Fibroblast of villous mesenchyme (primary cell): ENCODE measurements around the gene SSU72. TPM values are rescaled to one million over a fixed set of nuclear protein-coding genes. Genes with fewer than 3 reads are reported as not detected.
"Not testable (repeated sequence)": the region's sequence is repeated elsewhere in the genome, so short reads cannot be mapped to it uniquely, and the experiment has no call there.

Source experiments
- DNase-seq: peaks from one replicate; pipeline ENCODE4 v3.0.0-alpha.2; 2010; ENCODE audit warnings: low read depth
- H3K4me3 ChIP-seq: 2 replicates; pipeline ENCODE4 v1.5.1; 2011; ENCODE audit warnings: low read depth, mild to moderate bottlenecking, low read length
- CTCF ChIP-seq: IDR thresholded peaks from 2 replicates; pipeline ENCODE4 v1.5.1; 2012; ENCODE audit warnings: low read depth, mild to moderate bottlenecking, low read length; ENCODE audit not compliant: insufficient read depth
- total RNA-seq: library from RNA; depleted of rRNA; stranded (reverse); fragments of >200 nt; gene quantifications from 2 replicates; pipeline ENCODE4 v1.2.3, GENCODE V29; 2012

The SSU72 gene
- total RNA-seq, 1 donor: 58.7 TPM

DNA sequence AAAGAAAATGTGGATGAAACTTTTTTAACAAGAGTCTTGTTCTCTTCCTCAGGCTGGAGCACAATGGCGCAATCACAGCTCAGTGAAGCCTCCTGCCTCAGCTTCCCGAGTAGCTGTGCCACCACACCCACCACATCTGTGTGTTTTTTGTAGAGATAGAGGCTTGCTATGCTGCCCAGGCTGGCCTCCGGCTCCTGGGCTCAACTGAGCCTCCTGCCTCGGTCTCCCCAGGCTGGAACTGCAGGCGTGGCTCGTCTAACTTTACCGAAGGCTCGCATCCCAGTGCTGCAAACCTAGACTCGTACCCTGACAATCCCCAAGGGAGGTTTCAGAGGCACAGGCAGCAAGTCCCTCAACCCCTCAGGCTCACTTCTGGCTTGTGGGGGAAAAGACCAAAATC, 14.5 kb downstream of the SSU72 start:
- no peak for TF ChIP-seq CTCF
- DNase-seq: no peak
- no peak overlapping the region for H3K4me3 ChIP-seq

GRCh38 chr1:1559066-1559465, 15.6 kb downstream of the SSU72 start:
- no peak for TF ChIP-seq CTCF

DNA sequence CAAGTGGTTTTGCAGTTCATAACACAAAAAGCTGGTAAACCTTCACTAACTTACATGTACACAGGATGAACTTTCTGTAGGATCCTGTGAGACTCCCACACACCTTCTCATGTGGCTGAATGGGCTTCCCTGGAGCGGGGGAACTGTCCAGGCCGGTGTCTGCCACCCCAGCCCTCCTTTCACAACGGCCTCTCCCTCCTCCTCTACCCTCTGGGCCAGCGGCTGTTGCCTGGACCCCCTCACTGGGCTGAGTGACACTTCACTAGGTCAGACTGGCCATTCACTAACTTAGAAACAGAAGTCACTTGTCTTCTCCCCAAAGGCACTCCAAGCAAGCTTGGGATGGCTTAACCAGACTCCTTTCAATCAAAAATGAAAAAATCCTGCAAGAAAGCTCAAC, 16.1 kb downstream of the SSU72 start:
- no peak overlapping the region for H3K4me3 ChIP-seq
- TF ChIP-seq CTCF: no peak
- DNase-seq: no peak

More at GRCh38 chr1:1559066-1559465, 15.6 kb downstream of the SSU72 start:
- DNase-seq: no peak
- H3K4me3 ChIP-seq: no peak overlapping the region

DNA sequence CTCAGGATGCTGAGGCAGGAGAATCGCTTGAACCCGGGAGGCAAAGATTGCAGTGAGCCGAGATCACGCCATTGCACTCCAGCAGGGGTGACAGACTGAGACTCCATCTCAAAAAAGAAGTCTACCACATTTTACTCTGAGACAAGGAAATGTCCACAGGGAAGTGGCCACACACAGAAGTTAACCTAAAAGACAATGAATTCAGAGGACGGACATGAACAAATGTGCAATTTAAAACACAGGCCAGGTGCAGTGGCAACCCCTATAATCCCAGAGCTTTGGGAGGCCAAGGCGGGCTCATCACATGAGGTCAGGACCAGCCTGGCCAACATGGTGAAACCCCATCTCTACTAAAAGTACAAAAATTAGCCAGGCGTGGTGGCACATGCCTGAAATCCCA, 17.0 kb downstream of the SSU72 start:
- H3K4me3 ChIP-seq, DNase-seq: not testable (repeated sequence)

- not testable (repeated sequence) for DNase-seq, H3K4me3 ChIP-seq
Measured at GRCh38 chr1:1556961-1557360, 17.7 kb downstream of the SSU72 start.

DNA sequence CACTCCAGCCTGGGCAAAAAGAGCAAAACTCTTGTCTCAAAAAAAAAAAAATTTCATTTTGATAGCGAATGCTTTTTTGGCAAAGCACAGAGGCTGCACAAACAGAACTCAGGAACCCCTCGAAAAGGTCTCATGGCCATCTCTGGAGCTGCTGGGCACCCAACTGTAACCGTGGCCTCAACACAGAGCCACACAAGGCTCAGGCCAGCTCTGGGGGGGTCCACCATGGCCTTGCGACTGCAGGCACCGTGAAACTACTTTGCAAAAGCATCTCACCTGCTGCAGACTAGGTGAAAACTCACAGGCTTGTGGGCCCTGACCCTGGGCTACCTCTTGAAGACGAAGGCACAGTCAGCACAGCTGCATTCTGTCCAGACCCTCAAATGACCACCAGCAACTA, 18.2 kb downstream of the SSU72 start:
- no peak for DNase-seq
- TF ChIP-seq CTCF: no peak
- H3K4me3 ChIP-seq: no peak overlapping the region

- peak; percentile 74 for DNase-seq
- no peak for TF ChIP-seq CTCF
- no peak overlapping the region for H3K4me3 ChIP-seq
Measured at GRCh38 chr1:1554926-1555915, 19.4 kb downstream of the SSU72 start.

- DNase-seq: no peak
- H3K4me3 ChIP-seq: no peak overlapping the region
- TF ChIP-seq CTCF: no peak
Measured at GRCh38 chr1:1554550-1554925, 20.1 kb downstream of the SSU72 start.
